ENCODE results near the gene MTURN.

Gene MTURN

DNA sequence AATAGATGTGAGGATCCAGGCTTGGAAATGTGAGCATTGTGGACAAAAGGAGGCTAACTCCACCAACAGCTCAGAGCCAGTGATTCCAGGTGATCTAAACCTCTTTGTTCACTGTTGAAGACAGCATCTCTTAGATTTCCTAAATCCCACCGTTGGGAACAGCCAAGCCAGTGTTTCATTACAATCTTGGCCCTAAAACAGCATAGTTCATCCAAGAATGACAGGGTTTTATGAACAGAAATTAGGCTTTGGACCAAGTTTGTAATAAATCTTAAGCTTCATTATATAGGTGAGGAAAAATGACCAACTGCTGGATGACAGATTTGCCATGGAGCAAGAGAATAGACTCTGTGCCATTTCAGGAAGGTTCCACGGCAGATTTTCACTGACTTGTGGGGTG, 65.8 kb downstream of the MTURN start:
- TF ChIP-seq, protein P1, sequence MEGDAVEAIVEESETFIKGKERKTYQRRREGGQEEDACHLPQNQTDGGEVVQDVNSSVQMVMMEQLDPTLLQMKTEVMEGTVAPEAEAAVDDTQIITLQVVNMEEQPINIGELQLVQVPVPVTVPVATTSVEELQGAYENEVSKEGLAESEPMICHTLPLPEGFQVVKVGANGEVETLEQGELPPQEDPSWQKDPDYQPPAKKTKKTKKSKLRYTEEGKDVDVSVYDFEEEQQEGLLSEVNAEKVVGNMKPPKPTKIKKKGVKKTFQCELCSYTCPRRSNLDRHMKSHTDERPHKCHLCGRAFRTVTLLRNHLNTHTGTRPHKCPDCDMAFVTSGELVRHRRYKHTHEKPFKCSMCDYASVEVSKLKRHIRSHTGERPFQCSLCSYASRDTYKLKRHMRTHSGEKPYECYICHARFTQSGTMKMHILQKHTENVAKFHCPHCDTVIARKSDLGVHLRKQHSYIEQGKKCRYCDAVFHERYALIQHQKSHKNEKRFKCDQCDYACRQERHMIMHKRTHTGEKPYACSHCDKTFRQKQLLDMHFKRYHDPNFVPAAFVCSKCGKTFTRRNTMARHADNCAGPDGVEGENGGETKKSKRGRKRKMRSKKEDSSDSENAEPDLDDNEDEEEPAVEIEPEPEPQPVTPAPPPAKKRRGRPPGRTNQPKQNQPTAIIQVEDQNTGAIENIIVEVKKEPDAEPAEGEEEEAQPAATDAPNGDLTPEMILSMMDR (IDR thresholded peaks at IDR 0.05) = no peak
- no peak overlapping the region for H3K4me3 ChIP-seq
- no peak overlapping the region for H3K27ac ChIP-seq
- DNase-seq = no peak
- H3K4me1 ChIP-seq = peaks cover 0 to 5% (median 2%) of the 10 kb centered on the region in 4 donors
- intact Hi-C loops (cut with DNase I; ENCODE audit: low total_unique reads) = no loop called here
- peaks cover 0 to 3% (median under 1%) of the 10 kb centered on the region in 3 donors for H3K36me3 ChIP-seq
- H3K27me3 ChIP-seq = no peaks in the 10 kb centered on the region
- H3K9me3 ChIP-seq = no peaks in the 10 kb centered on the region

DNA sequence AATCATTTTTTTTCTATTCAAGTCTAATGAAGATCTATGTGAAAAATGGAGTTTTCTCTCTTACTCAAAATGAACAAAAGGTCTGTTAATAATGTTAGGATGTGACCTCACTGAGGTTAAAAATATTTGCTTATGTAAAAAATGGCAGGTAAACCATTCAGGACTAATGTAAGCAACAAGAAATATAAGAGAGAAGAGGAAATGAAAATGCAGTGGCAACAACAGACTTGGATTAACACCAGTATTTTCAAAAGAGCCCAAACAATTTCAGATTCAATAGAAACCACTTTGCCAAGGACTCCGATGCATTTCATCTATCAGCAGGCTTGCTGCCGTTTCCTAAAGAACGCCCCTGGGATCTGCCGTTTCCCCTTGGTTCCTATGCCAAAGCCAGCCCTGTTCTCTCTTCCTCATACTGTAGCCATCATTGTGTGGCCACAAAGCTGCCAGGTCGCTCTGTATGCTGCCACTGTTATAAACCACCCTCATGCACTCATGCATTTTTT, 66.4 kb downstream of the MTURN start:
- H3K9me3 ChIP-seq = no peaks in the 10 kb centered on the region
- no peak overlapping the region for H3K27ac ChIP-seq
- no peaks in the 10 kb centered on the region for H3K36me3 ChIP-seq
- intact Hi-C loops (cut with DNase I; ENCODE audit: low total_unique reads) = no loop called here
- no peak overlapping the region for H3K4me3 ChIP-seq
- DNase-seq = no peak
- H3K27me3 ChIP-seq = no peaks in the 10 kb centered on the region
- TF ChIP-seq, protein P1 (IDR thresholded peaks at IDR 0.05) = no peak
- peaks cover 0 to 5% (median 2%) of the 10 kb centered on the region in 4 donors for H3K4me1 ChIP-seq

DNA sequence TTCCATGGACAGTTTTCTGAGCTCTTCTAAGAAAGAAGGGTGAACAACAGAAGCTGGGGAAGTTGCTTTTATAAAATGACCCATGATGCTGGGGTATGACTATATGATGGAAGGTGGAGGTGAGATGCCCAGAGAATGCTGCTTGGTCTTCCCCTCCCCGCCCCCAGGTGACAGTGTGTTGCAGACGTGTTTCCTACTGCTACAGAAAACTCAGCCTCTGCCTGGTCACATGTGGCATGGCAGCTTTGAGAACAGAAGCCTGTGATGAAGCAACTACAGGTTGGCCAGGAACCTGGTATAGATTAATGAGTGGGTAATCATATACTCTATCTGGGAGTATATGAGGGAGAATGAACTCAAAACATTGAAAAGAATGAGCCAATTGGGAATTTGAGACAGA, 67.1 kb downstream of the MTURN start:
- Histone ChIP-seq H3K27me3 (no peaks in the 10 kb centered on the region), H3K4me3 (no peak overlapping the region), H3K4me1 (peaks cover 0 to 5% (median 2%) of the 10 kb centered on the region in 4 donors), H3K27ac (no peak overlapping the region), H3K9me3 (no peaks in the 10 kb centered on the region), H3K36me3 (no peaks in the 10 kb centered on the region)
- DNase-seq = no peak
- TF ChIP-seq, protein P1 (IDR thresholded peaks at IDR 0.05) = no peak
- intact Hi-C loops (cut with DNase I; ENCODE audit: low total_unique reads) = no loop called here

DNA sequence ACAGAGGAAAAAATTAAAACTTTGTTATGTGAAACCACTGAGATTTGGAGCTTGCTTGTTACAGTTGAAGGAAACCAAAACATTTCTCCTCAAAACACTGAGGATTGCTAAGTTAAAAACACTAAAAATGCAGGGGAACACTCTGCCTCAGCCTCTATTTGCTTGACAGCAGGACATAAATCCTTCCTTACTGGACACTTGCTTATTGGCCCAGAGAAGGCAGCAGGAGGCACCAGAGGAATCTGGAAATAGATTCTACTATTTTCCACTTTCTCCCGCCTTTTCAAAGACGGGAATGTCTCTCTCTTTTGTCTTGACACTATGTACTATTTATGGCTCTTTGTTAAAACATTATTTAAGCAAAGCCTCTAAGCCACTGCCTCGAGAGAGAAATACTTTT, 67.9 kb downstream of the MTURN start:
- no peak for DNase-seq
- intact Hi-C loops (cut with DNase I; ENCODE audit: low total_unique reads) = no loop called here
- Histone ChIP-seq H3K27me3 (no peaks in the 10 kb centered on the region), H3K27ac (no peak overlapping the region), H3K4me3 (no peak overlapping the region), H3K36me3 (no peaks in the 10 kb centered on the region), H3K9me3 (no peaks in the 10 kb centered on the region), H3K4me1 (peaks cover 0 to 5% (median 2%) of the 10 kb centered on the region in 4 donors)
- TF ChIP-seq, protein P1 (IDR thresholded peaks at IDR 0.05) = no peak

DNA sequence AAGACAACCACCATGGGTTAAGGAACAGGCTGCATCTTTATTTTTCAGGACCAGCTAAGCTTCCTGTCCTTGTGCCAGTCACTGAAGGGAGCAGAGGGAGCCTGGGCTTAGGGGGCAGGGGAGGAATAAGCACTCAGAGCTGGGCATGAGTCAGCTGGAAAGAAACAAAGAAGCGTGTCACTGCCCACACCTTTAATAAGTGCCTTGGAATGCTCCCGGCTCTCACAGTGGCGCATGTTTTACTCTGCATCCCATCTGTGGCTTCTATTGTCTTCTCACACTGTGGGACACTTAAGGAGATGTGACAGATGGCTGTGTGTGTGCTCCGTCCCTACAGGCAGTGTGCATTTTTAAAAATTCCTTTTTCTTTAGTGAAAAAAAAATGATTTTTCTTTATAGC, 71.7 kb downstream of the MTURN start:
- Histone ChIP-seq H3K4me1 (peaks cover 0 to 4% (median 0%) of the 10 kb centered on the region in 4 donors), H3K9me3 (no peaks in the 10 kb centered on the region), H3K27ac (no peak overlapping the region), H3K36me3 (peaks cover 0 to 10% (median 0%) of the 10 kb centered on the region in 3 donors), H3K4me3 (no peak overlapping the region), H3K27me3 (no peaks in the 10 kb centered on the region)
- no peak for DNase-seq
- intact Hi-C loops (cut with DNase I; ENCODE audit: low total_unique reads) = no loop called here
- TF ChIP-seq, protein P1 (IDR thresholded peaks at IDR 0.05) = no peak

DNA sequence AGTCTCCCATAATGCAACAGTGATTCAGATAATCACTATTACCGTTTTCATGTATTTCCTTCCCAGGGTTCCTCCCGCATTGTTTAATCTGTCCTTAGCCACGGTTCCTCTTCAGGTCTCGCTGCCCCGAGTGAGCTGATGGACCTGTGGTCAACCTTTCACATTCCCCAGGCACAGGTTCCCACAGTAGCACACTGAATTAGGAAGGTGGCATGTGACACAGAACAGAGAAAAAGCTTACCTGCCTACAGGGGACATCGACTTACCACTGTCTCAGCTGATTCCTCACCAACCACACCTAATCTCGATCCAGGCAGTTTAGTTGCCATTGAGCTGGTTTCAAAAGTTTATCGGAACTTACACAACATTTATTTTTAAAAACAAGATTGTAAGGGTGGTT, 72.2 kb downstream of the MTURN start:
- no peak for DNase-seq
- no peak overlapping the region for H3K27ac ChIP-seq
- intact Hi-C loops (cut with DNase I; ENCODE audit: low total_unique reads) = no loop called here
- peaks cover 0 to 10% (median 0%) of the 10 kb centered on the region in 3 donors for H3K36me3 ChIP-seq
- TF ChIP-seq, protein P1 (IDR thresholded peaks at IDR 0.05) = no peak
- peaks cover 0 to 4% (median 0%) of the 10 kb centered on the region in 4 donors for H3K4me1 ChIP-seq
- H3K27me3 ChIP-seq = no peaks in the 10 kb centered on the region
- no peak overlapping the region for H3K4me3 ChIP-seq
- H3K9me3 ChIP-seq = no peaks in the 10 kb centered on the region
